NCI-H2227 treated with DMSO at 0.1 percent for 48 hours (cell line): ENCODE results near the gene RARRES2.

Source experiments
- DNase-seq: peaks from one replicate; lab custom pipeline; 2025; lab: John Stamatoyannopoulos, UW

The RARRES2 gene

DNA sequence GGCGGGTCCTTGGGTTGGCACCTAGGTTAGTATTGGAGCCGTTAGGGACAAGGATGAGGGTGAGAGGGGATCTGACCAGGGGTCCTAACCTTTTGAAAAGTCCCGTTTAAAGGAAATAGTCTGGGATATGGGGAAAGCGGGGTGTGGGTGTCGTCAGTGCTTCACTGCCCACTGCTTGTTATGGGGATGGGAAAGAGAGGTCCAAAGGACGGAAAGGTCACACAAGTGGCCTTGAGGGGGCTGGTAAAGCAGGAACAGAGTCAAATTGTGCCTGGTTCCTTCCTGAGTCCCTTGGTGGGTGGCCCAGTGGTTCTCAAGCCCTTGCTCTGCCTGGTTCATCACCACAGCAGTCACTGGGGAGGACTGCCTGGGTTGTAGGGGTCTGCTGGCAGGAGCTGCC is 35.1 kb upstream of the RARRES2 start:
- no peak for DNase-seq

DNA sequence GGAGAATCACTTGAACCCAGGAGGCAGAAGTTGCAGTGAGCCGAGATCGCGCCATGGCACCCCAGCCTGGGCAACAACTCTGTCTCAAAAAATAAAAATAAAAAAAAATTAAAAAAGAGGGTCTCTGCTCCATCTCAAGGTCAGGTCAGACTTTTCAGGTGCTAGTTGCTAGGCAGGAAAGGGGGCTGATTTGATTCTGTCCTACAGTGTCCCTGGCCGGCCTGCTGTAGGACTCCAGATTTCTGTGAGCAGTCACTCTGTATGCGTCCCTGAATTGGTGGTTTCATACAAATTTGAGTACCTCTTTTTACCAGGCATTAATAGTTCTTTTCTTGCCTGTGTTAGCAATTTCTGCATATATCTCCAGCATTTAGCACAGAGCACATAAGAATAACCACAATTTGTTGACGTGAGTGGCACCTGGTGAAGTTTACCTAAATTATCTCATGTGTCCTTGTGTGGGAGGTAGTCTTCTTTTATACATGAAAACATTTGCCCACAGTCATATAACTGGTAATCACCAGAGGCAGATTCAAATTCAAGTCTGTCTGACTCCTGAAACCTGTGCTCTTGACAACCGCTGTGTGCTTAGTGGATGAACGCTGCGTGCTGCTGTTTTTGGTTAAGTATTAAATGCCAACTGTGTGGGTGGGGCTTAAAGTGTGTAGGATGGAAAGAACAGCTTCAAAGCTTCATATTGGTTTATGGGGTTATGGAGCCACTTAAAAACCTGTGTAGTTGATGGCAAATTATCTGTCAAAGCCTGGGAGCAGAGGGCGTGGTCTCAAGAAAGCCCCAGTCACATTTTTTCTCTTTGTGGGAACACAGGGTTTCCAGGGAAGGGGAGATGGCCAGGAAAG is 34.5 kb upstream of the RARRES2 start:
- no peak for DNase-seq

DNA sequence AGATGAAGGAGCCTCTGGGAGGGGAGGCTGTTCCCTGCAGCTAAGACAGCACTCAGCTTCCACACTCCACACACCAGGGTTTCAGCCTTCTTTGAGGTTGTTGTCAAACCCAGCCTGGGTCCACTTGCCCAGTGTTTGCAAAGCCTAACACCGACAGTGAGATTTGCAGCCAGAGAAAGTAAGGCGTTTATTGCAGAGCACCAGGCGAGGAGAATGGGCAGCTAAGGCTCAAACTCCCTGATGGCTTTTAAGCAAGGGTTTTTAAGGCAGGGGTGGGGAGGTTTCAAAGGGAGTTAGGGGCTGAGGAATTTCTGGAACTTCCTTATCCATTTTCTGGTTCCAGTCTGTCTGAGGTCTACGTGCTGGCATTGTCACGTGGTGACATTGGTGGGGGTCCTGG is 33.0 kb upstream of the RARRES2 start:
- no peak for DNase-seq

DNA sequence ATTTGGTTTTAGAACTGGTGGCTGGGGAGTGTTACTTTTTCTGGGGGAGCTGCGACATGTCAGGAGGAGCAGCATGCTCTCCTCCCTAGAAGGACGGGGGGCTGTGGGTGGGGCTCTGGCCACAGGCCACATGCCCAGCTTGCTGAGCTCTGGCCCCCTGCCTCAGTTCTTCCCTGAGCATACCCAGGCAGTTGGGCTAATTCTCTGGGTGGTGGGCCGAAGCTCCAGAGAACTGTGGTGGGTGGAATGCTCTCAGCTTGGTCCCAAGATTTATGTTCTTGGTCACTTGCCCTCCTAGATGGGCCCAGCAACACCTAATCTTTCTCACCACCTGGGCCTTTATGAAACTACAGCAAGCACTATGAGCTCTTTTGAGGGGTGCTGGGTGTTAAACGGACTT is 32.6 kb upstream of the RARRES2 start:
- DNase-seq = no peak

DNA sequence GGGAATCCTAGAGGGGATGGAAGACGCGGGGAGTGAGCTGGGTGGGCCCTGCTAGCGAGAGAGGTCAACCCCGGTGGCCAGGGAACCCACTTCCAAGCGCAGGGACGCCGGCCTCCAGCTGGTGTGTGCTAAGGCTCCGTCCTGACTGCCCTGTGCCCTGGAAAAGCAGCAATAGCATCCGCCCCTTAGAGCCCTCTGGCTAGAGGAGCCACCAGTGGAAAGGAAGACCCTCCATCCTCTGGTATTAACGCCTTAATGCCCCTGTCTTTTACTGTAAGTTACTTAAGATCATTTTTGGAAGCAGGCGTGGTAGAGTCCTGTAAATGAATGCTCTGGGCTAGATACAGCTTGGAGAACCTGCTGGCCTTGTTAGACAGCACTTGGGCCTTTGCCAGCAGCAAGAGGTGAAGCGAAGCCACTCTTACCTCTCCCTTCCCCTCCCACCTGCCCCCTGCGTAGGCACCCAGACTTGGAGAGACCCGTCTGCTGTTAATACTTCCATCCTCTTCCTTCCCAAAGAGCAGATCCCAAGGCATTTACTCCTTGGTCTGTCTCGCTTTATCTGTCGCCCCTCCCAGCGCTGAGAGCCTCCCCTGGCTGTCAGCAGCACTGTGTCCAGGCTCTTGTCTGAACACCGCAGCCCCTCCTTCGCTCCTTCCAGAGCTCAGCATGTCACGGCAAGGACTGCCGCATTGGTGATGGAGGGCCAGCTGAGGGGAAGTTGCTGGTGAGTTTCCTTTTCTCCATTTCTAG is 31.8 kb upstream of the RARRES2 start:
- no peak for DNase-seq

DNA sequence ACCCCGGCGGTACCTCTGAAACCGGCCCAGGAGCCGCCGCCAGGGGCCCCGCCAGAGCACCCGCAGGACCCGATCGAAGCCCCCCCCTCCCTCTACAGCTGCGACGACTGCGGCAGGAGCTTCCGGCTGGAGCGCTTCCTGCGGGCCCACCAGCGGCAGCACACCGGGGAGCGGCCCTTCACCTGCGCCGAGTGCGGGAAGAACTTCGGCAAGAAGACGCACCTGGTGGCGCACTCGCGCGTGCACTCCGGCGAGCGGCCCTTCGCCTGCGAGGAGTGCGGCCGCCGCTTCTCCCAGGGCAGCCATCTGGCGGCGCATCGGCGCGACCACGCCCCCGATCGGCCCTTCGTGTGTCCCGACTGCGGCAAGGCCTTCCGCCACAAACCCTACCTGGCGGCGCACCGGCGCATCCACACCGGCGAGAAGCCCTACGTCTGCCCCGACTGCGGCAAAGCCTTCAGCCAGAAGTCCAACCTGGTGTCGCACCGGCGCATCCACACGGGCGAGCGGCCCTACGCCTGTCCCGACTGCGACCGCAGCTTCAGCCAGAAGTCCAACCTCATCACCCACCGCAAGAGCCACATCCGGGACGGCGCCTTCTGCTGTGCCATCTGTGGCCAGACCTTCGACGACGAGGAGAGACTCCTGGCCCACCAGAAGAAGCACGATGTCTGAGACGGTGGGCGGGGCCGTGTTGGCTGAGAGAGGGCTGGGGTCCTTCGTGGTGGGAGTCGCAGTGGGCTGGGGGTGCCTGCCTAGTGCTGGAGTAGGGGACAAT is 31.0 kb upstream of the RARRES2 start:
- DNase-seq = no peak

DNA sequence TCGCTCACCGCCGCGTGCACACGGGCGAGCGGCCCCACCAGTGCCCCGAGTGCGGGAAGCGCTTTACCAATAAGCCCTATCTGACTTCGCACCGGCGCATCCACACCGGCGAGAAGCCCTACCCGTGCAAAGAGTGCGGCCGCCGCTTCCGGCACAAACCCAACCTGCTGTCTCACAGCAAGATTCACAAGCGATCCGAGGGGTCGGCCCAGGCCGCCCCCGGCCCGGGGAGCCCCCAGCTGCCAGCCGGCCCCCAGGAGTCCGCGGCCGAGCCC is 30.5 kb upstream of the RARRES2 start:
- no peak for DNase-seq

DNA sequence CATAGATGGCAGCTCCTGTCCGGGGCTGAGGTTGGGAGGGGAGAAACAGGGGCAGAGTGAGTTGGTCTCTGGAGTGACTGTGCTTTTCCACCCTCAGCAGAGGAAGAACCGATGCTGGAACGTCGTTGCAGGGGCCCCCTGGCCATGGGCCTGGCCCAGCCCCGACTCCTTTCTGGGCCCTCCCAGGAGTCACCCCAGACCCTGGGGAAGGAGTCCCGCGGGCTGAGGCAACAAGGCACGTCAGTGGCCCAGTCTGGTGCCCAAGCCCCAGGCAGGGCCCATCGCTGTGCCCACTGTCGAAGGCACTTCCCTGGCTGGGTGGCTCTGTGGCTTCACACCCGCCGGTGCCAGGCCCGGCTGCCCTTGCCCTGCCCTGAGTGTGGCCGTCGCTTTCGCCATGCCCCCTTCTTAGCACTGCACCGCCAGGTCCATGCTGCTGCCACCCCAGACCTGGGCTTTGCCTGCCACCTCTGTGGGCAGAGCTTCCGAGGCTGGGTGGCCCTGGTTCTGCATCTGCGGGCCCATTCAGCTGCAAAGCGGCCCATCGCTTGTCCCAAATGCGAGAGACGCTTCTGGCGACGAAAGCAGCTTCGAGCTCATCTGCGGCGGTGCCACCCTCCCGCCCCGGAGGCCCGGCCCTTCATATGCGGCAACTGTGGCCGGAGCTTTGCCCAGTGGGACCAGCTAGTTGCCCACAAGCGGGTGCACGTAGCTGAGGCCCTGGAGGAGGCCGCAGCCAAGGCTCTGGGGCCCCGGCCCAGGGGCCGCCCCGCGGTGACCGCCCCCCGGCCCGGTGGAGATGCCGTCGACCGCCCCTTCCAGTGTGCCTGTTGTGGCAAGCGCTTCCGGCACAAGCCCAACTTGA is 29.9 kb upstream of the RARRES2 start:
- no peak for DNase-seq

DNA sequence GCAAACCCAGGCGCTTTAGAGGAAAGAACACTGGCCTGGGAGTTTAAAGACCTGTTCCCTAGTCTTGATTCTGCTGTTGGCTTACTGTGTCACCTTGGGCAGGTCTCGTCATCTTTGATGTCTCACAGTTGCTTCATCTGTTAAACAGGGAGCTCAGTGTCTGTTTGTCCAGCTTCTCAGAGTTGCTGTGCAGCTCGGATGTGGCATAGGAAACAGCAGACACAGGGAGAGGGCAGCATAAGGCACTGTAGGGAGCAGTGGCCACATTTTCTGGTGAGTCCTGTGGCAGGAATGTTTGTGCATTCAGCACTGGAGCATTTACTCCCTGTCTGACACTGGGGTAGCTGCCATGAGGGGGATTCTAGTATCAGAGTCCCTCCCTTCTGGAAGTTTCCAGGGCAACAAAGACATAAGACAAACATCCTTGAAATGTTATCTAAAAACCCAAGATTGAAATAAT is 29.2 kb upstream of the RARRES2 start:
- no peak for DNase-seq

DNA sequence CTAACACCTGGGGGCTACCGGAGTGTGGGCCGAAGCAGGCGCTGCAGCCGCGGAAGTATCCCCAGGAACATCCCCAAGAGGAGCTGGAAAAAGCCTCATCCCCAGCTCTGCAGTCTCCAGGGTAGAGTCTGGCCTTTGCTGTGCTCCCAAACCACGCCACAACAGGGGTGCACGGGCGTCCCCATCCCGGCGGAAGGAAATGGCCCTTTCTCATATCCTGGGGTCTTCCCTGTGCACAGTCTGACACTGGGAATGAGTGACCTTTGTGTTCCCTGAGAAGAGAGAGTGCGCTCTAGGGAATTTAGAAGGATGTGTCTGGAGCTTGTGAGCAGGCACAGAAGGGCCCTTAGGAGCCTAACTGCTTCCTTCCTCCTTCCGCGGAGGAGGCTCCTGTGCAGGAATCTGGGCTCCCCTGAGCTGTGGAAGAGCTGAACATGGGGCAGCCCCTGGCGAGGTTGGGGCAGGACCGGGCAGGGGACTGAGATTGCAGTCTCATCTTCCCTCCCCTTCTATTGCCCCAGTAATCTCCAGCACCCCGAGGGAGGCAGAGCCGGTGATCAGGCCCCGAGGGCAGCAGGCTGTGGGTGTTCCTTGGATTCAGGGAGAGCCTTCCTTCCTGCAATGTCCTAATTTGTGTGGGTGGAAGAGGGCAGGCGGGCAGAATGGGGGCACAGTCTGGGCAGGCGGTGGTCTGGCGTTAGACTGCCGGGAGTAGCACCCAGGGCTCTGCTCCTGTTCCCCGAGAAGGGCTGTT is 28.5 kb upstream of the RARRES2 start:
- no peak for DNase-seq

DNA sequence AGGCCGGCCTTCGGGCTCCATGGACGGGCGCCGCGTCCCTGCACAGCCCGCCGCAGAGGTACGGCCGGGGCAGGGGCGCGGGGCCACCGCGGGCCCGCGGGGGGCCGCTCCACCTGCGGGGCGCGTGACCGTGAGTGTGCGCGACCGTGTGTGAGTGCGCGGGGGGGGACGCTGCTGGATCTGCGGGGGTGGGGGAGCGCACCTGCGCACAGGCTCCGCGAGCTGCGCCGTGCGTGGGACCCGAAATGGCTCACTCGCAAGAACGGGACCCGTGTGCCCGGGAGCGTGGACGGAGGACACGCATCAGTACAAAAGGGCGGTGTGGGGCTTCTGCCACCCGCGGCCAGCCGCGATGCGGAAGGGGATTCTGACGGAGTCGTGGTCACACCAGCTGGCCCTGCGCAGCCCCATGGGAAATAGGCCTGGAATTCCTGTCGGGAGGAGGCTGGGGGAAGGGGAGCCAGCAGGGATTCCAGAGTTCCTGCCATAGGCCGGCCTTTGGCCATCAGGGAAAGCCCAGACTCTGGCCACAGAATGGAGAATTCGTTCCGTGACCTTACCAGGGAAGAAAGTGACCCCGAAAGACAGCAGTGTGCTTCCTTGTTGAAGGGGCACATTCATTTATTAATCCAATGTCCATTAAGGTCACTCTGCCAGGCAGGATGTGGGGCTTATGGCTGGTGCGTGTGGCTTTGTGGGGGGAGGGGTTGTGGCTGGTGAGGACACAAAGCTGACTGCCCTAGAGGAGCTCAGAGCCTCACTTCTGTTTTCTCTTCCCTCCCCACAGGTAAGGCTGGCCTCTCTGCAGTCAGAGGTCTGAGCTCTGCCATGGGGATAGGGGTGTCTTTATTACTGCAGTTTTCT is 27.7 kb upstream of the RARRES2 start:
- peak; percentile 47 for DNase-seq

DNA sequence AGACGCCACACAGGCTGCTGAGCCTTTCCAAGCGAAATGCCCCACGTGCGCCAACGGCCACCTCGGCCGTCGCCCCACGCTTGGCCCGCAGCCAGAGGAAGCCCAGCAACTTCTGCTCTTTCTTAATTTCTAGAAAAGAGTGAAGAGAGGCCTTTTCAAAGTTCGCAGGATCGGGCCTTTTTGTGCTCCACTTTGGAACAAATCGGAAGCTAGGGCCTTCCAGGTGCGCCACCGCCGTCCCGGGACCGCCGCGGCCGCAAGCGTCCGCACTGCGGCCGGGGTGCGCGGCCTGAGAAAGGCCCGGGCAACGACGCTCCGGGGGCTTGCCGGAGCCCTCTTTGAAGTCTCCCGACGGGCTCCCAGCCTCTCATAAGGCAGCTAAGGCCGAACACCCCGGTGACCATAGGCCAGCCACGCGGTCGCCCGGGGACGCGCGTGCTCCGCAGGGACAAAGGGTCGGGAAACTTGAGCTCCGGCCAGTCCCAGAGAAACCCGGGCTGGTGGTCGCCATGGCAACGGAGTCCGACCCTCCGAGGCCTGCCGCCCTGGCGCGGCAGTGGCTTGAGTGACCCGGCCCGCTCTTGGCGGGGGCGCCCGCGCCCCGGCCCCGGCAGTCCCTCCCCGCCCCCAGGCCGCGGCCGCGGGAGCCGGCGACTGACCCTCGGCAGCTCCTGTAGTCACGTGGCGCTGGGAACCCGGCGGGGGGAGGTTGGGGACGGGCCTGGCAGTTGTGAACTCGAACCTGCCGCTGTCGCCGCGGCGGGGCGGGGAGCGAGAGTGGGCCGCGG is 26.9 kb upstream of the RARRES2 start, which contains the start of gene REPIN1:
Gene REPIN1, plus strand, starts transcription at position 727 of the 788 bp plus-strand sequence. CDS start 890 bp downstream, outside the sequence.
- peak; percentile 72 for DNase-seq

DNA sequence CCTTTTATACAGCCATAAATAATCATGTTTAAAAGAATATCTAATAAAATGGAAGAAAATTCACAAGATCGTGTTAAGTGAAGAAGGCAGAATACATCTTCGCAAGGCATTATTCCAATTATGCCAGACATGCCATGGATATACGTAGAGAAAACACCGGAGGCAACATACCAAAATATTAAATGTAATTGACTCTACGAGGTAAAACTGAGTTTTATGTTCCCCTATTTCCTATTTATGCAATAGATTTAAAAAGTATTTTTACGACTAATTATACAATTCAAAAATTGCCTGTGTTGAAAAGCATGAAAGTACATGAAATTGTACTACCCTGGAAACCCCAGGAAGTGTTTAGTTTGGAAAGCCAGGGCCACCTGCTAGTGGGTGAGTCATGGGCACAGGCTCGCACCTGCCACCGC is 26.3 kb upstream of the RARRES2 start:
- DNase-seq = no peak

DNA sequence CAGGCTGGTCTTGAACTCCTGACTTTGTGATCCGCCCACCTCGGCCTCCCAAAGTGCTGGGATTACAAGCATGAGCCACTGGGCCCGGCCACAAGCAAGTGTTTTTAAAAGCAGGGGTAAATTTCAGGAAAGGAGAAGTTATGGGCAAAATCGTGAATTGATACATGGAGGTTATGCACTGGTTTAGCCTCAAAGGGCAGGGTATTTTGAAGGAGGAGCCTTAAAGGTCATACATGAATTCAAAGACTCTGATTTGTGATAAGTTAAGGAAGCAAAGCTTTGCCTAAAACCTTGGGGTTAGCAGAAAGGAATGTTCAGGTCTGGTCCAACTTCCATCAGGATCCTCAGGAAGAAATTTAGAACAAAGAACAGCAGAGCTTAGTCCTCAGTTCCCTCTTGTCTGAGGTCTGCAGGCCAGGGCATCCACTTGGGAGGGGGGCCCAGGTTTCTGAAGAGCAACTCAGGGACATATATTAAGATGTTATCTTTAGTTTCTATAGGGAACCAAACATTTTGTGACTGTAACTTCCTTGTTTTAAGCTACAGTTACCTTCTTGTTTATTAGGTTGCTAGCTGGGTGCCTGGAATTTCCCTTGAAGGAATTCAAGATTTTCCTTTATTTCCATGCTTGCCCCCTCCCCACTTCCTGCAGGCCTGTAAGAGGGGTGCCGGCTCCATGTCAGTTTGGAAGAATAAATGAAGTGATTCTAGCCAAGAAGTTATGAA is 24.4 kb upstream of the RARRES2 start:
- no peak for DNase-seq

DNA sequence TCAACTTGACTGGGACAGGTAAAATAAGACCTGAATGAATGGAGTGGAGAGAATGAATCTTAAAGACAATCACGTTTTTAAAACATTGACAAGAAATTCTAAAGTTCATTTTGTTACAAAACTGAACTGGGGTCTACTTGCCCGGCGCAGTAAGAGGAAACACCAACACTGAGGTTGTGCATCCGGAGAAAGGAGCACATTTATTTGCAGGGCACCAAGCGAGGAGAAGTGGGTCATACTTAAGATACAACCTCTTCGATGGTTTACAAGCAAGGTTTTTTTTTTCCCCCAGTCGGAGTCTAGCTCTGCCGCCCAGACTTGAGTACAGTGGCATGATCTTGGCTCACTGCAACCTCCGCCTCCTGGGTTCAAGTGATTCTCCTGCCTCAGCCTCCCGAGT is 23.8 kb upstream of the RARRES2 start:
- no peak for DNase-seq

DNA sequence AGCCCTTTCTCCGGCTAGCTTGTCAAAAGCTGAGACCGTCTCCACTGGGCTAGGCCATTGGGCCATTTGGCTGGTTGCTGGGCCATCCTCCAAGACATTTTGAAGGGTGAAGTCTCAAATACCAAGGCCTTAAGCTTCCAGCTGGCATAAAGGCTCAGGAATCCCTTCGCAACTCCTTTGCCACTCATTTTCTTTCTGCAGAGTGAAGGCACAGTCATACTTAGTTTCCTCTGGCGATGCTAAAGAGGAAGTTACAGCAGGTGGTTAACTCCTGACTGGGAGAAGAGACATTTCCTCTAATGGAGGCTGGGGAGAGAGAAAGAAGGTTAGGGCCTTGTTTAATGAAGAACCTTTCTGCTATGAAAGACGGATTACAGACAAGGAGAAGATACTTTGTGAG is 22.4 kb upstream of the RARRES2 start:
- DNase-seq = no peak

DNA sequence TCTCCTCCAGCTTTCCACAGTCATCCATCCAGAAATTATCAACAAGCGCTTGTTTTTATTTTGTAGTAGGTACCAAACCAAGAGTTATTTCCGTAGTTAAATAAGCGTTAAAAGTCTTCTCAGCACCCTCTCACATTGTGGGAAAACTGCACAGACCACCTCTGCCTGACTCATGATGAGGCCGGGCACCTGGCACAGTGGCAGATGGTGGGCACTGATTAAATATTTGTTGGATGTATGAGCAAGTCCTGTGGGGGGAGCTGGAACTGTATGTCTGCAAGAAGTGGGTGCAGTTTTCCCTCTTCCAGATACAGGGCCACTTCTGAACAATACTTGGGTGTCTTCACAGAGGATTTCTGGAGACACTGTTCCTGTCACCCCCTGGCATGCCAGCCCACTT is 21.9 kb upstream of the RARRES2 start:
- no peak for DNase-seq

DNA sequence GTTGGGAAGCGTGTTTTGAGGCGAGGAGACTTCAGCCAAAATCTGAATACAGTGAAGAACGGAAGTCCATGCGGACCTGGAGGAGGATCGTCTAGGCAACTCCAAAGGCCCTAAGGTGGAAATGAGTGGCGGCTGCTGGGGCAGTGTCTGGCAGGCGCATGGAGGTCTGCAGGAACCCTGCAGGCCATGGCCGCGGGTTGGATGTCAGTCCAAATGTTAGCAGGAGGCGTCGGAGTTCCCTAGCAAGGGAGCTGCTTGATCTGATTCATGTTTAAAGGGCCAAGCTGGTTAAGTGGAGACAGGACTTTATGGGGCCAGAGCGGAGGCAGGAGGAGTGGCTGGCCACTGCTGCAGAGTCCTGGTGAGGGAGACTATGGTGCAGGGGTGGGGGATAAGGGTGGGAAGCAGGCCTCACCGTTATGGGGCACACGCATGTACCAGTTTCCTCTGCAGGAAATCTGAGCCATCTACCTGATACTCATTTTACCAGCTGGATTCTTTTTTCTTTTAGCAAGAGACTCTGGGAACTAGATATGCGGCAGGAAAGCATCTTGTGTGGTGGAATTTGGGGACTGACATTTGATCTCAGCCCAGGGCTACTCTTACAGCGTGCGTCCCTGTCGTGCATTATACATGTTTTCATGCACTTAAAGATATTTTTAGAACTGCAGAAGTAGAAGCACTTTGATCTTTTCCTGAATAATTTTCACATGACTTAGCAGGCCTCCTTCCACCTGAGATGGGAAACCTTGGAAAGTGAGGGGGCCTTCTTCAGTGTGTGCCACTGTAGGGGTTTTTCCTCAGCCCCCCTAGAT is 20.6 kb upstream of the RARRES2 start:
- DNase-seq = no peak
